ENCODE measurements around the gene FARS2.

DNA sequence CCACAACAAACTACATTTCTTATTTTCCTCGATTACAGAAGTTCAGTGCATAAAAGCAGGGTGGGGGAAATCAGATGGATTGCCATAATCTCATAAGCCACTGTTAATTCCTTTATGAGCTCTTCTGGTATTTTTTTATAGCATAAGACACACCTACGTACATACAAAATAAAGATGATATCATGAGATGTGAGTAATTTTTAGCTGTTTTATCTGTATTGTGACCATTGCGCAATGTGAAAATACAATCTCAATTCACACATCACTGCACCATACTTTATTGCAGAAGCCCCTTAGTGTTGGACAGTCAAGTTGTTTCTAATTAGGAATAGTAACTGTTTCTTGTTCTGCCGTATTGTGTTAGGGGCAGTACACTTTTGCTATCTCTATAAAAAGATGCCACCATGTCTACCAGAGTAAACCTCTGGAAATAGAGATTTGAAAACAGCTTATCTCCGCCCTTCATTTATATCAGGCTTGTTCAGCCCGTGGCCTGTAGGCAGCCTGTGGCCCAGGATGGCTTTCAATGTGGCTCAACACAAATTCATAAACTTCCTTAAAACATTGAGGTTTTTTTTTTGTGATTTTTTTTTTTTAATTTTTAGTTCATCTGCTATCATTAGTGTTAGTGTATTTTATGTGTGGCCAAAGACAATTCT is 90.4 kb downstream of the FARS2 start:
- TF ChIP-seq, protein P1, sequence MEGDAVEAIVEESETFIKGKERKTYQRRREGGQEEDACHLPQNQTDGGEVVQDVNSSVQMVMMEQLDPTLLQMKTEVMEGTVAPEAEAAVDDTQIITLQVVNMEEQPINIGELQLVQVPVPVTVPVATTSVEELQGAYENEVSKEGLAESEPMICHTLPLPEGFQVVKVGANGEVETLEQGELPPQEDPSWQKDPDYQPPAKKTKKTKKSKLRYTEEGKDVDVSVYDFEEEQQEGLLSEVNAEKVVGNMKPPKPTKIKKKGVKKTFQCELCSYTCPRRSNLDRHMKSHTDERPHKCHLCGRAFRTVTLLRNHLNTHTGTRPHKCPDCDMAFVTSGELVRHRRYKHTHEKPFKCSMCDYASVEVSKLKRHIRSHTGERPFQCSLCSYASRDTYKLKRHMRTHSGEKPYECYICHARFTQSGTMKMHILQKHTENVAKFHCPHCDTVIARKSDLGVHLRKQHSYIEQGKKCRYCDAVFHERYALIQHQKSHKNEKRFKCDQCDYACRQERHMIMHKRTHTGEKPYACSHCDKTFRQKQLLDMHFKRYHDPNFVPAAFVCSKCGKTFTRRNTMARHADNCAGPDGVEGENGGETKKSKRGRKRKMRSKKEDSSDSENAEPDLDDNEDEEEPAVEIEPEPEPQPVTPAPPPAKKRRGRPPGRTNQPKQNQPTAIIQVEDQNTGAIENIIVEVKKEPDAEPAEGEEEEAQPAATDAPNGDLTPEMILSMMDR (IDR thresholded peaks at IDR 0.05), result no peak
- no peak for TF ChIP-seq POLR2A (IDR thresholded peaks at IDR 0.05)

Measured in esophagus squamous epithelium (tissue), 4 donors.